NCI-H2196 (cell line): ENCODE data around the gene CRADD.
A peak's percentile ranks its signal among the peaks of the same experiment; 100 is the strongest.

Experiments
- DNase-seq: peaks from one replicate; lab custom pipeline; 2025; ENCODE audit not compliant: unreplicated experiment; lab: John Stamatoyannopoulos, UW

Gene CRADD

DNA sequence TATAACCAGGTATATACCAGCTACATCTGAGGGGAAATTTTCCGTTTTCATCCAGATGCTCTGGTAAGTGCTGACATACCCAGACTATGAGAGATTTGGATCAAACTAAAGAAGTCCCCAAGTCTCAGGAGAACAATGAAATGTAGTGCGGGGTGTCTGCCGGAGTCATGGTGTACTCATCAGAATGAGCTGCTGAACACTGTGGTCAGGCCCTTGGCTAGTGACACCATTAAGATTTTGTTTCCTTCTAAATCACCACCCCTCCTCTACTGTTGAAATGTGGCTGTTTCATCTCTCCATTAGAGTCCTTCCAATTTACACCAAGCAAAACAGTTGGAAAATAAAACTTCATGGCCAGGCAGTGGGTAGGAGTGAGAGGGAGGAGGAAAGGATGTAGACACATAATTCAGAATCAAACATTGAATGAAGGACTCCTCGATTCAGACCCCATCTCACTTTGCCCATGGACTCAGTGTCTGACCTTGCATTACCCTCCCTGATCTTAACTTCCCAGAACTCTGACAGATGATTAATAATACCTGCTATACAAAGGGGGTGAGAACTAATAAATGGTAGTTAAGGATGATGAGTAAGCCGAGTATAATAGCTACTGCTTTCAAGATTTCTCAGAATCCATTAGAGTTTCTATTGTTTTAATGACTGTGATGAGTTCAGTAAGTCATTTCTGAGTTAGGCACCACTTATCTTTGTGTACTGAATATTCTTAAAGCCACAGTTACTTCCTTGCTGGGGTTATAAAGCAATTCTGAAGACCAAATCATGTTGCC is 127.4 kb downstream of the CRADD start:
- DNase-seq, result no peak

DNA sequence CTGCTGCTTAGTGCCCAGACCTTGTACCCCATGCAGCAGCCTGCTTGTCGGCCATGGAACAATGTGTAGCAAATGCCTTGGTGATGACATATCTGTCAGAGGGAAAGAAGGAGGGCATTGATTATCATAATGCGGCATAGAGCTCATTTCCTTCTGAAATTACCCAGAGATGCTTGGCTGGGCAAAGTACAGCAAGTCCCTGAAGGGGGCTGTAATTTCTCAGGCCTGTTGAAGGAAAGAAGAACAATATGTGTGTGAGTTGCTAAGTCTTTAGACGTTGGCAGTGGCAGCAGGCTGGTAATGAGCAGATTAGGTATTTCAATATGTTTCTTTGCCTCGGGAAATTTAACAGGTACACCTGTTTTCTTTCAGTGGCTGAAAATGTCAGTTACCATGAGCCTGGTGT is 128.6 kb downstream of the CRADD start:
- no peak for DNase-seq

DNA sequence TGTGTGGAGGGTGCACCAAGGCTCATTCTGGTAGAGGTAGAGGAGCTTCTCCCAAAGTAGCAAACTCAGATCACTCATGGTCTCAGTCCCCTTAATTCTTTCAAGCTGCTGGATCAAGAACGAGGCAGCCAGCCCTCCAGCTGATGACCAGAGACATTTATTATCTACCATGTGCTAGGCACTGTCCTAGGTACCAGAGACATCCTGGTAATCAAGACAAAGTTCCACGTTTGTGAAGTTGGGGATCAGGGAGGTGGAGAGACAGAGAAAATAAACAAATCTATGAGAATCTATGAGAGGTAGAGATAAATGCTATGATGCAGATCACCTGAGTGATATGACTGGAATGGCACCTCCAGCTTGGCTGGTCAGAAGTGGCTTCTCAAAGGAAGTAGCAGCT is 130.2 kb downstream of the CRADD start:
- no peak for DNase-seq

DNA sequence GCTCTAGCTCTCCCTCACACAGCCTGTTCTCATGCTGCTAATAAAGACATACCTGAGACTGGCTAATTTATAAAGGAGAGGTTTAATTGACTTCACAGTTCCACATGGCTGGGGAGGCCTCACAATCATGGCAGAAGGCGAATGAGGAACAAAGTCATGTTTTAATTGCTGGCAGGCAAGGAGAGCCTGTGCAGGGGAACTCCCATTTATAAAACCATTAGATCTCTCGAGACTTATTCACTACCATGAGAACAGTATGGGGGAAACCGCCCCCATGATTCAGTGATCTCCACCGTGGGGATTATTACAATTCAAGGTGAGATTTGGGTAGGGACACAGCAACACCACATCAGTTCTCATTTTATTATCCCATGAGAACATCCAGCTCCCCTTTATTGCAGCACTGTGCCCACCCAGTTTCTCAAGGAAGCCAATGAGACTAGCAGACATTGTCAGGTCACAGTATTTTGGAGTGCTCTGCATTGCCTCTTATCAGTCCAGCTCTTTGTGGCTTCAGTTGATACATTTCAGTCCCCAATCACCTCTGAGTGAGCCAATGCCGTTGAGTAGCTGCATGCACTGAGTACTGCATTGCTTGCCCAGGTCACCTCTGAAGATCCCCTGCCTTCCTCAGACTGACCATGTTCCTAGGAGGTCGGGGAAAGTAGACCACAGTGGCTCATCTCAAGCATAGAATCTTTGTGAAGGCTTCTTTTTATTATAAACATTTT is 131.2 kb downstream of the CRADD start:
- no peak for DNase-seq

DNA sequence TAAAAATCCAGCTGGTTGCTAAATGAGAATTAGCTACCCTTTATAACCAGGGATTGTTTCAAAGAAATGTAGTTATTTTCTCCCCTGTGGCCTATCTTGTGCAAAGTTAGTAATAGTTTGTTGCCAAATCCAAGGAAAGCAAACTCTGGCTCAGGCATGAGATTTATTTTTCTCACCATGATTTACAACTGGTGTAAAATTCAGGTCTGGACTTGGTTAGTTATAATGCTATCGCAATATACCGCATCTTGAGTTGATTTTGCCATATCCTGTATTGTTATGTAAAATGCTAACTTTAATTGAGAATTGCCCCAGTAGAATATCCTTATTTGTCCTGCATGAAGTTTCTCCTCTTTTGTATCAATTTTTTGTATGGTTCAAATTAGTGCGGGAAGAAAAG is 135.5 kb downstream of the CRADD start:
- no peak for DNase-seq

DNA sequence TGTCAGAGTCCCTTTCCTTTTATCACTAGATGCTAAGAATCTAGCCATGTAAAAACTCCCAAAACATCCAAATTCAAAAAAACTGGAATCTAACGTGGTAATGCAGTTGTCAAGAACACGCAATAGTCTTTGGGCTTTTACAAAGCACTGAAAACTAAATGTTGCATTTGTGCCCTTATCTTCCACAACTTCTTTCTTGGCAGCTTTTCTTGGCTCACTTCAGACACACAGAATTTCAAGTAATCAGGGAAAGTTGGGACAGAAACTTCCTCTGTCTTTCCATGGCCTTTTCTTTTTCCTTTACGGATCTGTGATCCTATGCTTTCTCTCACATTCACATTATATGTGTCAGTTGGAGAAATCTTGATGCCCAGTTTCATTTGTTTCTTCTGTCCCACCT is 136.0 kb downstream of the CRADD start:
- DNase-seq, result no peak

DNA sequence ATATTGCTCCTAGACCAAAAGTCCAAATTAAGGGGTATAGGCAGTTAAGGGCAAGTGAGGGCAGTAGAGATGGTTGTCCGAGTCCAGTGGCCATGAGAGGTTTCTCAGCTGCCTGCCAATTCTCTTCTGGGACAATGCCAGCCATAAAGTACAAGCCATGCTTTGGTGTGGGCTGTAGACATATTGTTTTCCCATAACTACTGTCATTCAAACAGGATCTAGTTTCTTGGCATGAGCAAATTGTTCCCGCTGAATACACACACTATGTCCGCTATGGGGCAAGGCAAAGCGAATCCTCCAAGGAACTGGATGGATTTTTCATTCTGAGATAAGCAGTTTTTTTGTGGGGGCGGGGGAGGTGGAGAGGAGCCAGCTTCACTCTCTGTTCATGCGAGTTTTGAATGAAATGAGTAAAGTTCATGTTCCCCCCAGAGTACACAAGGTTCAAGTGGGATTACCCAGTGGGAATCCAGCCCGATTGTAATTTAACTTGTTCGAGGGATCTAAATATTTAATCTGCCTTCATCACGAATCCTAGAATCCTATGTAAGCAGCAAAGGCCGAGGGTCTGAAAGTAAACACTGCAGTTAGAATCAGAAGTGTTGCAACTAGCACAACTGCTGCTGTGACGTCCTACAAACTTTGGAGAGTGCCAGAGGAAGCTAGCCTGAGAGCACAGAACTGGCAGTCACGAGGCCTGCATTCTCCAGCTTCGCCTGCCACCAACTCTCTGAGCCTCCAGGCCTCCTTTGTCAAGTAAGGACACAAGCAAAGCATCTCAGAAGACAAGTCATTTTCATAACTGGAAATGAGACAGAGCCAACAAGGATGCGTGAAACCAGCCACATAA is 137.0 kb downstream of the CRADD start:
- DNase-seq, result peak; percentile 31

DNA sequence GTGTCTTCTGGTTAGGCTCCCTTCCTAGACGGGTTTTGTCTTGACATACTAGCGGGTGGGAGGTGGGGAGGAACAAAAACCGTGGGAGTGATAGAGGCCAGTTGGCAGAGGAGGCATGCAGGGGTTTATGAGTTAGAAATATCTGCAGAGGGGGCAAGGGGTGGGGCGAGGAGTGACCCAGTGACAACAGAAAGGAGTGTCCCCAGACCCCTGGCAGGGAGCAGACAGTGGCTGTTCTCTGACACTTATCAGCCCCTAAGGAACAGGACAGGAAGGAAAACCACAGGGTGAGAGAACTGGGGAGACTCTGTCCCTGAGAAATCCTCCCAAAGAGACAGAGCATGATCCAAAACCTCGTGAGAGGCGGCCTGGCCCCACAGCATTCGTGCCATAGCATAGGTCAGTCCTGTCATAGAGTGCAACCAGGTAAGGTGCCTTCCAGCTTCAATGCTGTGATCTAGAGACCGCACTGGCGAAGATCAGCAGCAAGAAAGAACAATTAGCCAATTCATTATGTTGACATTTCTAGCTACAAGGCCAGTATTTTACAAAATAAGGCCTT is 141.4 kb downstream of the CRADD start:
- DNase-seq, result no peak

DNA sequence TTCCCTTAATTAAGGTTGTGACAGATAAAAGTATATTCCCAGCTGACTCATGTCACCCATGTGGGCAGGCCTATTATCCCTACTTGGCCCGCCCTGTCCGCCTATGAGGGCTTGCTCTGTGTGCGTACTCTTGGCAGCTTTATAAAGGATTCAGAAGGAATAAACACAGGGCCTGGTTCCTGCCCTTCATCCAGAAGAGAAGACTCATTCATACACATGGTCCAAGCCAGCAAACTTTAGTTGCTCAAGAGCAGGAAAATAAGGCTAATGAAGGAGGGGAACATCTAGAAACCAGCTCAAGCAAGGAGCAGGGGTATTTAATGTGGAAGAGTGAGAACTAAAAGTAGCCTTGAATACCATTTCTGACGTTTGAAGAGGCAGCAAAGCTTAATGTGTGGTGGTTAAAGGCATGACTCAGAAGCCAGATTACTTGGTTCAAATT is 141.9 kb downstream of the CRADD start:
- DNase-seq, result no peak

DNA sequence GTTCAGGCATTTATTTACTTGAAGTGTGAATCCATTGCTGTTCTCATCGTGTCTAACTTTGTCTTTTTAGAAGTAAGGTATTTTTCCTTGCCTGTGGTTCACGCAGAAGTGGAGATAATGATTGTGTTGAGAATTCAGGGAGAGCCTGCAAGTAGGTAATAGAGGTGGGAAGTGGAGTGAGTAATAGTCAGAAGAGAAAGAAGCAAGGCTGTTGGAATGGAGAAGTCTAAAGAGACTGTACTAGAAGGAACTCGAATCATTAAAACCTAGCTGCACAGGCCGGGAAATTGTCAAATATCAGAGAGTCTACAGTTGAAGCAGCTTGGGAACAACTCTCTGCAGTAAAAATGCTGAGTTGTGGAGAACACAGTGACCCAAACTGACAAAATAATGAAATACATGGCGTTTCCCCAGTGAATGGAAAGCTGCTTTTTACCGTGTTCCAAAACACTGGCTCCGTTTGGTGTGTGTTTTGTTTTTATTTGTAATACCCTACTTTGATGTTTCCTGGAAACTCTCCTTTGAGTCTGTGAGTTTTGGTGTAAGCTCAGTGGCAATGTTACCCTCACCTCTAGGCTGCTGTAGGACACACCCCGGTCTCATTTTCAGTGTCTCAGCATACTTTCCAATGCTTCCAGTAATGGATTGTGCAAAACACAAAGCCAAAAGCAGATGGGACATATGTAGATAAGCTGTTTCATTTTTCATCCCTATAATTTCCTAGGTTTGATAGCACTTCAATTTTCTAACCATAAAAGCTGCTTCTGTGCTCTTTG is 146.6 kb downstream of the CRADD start:
- no peak for DNase-seq

DNA sequence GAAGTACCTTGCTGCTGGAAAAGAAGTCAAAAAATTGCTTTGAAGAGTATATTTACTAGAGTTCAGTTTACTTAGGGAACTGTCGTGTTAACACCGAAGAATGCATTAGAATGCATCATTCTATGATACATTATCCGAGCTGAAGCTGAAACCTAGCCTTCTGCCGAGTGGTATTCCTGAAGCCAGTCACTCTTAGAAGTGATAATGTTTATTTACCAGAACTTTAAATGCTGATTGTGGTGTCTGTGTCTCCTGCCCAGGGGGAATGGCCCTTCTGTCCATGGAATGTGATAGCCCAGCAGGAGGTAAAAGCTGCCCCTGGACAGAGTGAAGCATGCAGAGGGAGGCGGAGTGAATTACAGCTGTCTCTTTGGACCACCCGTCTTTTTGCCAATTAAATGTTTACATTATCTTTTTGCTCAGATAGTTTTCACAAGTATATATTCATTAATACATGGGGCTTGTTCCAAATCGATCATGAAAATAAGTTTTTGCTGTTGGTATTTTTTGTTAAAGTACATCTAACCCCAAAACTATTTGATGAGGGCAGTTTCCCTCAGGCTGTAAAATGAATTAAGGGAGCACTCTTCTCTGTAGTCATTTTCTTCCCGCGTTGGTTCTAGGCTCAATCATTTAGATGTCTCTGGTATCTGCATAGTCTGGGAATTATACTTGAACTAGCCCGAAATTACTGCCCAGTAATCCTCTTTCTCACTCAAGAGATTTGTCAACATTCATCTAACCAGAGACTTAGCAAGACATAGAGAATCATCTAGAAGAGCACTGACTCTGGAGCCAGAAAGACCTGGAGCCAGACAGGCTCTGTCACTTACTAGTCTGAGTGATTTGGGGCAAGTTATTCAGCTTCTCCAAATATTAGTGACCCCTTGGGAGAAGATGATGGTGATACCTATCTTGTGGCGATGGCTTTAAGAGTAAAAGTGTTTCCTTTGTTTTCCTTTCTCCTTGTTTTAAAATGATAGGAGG is 147.6 kb downstream of the CRADD start:
- DNase-seq, result no peak

DNA sequence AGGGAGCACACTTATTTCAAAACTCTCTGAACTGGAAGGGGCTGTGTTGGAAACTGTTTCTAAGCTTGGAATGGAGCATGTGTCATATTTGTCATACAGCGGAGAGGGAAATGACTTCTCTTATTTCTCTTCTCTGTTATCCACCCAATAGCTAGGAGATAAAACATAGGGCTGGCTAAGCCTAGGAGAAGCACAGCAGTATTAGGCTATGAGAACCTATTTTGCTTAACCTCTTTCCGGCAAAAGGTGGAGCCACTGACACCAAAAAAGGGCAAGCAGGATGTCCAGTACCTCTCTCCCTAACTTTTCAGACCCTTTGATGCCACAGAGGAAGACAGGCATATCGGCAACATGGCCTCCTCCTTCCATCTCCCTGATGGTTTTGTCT is 148.3 kb downstream of the CRADD start:
- no peak for DNase-seq

DNA sequence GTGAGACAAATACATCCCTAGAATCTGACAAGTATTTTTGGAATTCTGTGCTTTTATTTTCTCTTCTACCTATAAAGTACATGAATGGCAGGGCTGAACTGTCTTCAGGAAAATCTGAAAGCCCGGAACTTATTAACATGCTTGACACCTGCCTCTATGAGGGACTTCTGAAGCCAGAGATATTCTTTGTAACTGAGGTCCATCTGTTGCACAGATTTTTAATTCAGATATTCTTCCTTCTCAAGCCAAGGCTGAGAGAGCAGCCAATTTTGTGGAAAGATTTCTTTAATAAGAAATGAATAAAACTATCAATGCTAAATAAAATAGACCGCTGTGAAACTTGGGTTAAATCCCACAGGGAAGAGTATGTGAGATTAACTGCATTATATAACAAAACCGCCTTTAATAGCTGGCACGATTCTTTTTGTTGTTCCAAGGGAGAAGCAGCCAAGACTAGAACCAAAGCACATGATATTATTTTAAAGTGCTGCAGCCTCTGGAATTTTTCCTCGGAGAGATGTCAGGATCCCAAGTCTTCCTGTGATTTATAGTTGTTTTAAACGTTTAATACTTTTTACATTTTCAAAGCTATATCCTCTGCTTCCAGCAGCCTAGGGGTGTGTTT is 148.9 kb downstream of the CRADD start:
- no peak for DNase-seq

DNA sequence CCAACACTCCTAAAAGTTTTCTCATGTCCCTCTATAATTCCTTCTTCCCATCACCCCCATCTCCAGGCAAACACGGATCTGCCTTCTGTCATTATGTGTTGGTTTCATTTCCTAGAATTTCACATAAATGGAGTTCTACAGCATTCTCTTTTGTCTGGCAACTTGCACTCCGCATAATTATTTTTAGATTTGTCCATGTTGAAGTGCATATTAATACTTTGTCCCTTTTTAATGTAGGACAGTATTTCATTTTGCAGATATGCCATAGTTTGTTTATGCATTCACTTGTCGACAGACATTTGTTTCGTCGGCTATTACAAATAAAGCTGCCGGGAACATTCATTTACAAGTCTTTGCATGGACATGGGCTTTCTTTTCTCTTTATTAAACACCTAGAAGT is 150.0 kb downstream of the CRADD start:
- no peak for DNase-seq

DNA sequence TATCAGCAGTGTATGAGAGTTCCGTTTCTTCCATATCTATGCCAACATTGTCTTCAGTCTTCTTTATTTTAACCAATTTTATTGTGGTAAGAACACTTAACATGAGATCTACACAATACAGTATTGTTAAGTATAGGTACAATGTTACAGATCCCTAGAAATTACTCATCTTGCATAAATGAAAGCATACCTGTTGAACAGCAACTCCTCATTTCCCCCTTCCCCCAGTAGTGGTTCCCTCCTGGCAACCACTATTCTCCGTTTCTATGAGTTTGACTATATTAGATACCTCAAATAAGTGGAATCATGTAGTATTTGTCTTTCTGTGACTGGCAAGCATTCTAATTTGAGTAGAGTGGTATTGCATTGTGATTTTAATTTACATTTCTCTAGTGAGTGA is 150.5 kb downstream of the CRADD start:
- DNase-seq, result no peak

DNA sequence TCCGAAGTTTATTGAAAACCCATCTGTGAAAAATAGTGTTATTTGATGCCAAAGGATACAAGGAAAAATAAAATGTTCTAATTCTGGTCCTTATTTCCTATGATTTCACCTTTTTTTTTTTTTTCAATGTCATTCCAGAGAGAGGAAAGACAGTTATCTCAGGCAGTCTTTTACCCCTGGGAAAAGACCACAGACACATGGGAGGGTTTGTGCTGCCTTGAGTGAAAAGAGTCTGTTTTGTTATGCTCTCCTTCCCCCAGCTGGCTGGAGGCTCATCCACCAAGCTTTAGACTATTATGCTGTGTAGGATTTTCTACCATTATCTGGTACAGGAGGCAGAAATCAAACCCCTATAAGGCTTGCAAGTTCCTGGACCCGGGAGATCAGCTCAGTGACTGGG is 151.8 kb downstream of the CRADD start:
- DNase-seq, result no peak

DNA sequence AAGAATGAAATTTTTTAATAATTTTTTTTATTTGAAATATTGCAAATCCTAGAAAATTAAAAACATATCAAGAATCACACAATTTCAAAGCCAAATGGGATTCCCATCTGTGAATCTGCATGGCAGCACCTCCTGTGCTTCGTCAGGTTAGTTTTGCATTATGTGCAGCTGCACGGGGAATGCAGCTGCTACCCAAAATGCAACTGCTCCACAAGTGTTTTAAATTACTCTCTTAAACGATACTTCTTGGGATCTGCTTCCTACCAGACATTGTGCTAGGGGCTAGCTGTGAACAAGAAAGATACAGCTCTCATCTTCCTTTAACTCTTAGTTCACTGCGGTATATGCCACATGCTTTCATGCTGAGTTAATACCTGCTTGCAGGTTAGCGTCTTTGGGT is 154.2 kb downstream of the CRADD start:
- DNase-seq, result no peak

DNA sequence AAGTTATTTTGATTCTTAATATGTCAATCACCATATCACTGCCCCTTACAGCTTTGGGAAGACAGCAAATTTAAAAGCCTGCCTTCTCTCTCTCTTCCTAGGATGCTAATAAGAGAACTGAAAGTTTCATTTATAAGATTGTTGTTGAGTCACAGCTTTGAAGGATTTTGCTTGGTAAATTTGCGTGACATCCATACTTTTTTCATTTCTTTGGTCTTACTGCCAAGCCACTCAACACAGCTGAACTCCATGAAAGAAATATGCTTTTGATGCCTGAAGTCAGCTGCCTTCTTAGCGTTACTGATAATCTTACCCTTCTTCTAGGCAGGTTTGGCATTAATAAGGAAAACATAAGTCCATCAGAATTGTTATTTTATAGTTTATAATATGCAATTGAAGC is 155.0 kb downstream of the CRADD start:
- no peak for DNase-seq

DNA sequence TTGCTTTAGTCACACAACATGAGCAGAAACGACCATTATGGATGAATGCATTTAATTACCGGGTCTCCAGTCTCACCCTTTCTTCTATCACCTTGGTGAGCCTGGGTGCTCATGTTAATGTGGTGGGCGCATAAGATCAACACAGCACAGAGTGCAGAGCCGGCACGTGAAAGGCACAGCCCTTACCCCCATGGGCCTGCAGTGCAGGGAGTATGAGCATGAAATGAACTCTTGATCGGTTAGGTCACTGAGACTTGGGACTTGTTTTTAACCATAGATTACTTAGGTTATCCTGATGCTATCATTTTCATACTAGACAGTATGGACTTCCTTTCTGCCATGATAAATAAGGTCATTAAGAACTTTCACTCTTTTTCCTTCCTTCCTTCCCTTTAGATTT is 156.8 kb downstream of the CRADD start:
- DNase-seq, result no peak
